ENCODE results near the gene CUL4A.
"Not testable (repeated sequence)": the region's sequence is repeated elsewhere in the genome, so short reads cannot be mapped to it uniquely, and the experiment has no call there.

Gene CUL4A

GRCh38 chr13:113258321-113259054, 49.1 kb downstream of the CUL4A start:
- H3K27ac ChIP-seq = no peak overlapping the region
- no peak for TF ChIP-seq ZFX (IDR thresholded peaks at IDR 0.05)
- TF ChIP-seq, protein P1, sequence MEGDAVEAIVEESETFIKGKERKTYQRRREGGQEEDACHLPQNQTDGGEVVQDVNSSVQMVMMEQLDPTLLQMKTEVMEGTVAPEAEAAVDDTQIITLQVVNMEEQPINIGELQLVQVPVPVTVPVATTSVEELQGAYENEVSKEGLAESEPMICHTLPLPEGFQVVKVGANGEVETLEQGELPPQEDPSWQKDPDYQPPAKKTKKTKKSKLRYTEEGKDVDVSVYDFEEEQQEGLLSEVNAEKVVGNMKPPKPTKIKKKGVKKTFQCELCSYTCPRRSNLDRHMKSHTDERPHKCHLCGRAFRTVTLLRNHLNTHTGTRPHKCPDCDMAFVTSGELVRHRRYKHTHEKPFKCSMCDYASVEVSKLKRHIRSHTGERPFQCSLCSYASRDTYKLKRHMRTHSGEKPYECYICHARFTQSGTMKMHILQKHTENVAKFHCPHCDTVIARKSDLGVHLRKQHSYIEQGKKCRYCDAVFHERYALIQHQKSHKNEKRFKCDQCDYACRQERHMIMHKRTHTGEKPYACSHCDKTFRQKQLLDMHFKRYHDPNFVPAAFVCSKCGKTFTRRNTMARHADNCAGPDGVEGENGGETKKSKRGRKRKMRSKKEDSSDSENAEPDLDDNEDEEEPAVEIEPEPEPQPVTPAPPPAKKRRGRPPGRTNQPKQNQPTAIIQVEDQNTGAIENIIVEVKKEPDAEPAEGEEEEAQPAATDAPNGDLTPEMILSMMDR (conservative IDR thresholded peaks at IDR 0.05) = no peak

- no peak for TF ChIP-seq ZFX (IDR thresholded peaks at IDR 0.05)
- TF ChIP-seq, protein P1 (conservative IDR thresholded peaks at IDR 0.05) = no peak
- no peak overlapping the region for H3K27ac ChIP-seq
Measured at GRCh38 chr13:113260996-113261395, 51.6 kb downstream of the CUL4A start.

- H3K27ac ChIP-seq = not testable (repeated sequence)
Measured at GRCh38 chr13:113263016-113263415, 53.6 kb downstream of the CUL4A start.

GRCh38 chr13:113267642-113268405, 58.4 kb downstream of the CUL4A start:
- H3K27ac ChIP-seq = no peak overlapping the region
- no peak for TF ChIP-seq ZFX (IDR thresholded peaks at IDR 0.05)
- TF ChIP-seq, protein P1 (conservative IDR thresholded peaks at IDR 0.05) = no peak

GRCh38 chr13:113272031-113272430, 62.6 kb downstream of the CUL4A start:
- TF ChIP-seq, protein P1 (conservative IDR thresholded peaks at IDR 0.05) = no peak
- TF ChIP-seq ZFX (IDR thresholded peaks at IDR 0.05) = no peak
- H3K27ac ChIP-seq = no peak overlapping the region

DNA sequence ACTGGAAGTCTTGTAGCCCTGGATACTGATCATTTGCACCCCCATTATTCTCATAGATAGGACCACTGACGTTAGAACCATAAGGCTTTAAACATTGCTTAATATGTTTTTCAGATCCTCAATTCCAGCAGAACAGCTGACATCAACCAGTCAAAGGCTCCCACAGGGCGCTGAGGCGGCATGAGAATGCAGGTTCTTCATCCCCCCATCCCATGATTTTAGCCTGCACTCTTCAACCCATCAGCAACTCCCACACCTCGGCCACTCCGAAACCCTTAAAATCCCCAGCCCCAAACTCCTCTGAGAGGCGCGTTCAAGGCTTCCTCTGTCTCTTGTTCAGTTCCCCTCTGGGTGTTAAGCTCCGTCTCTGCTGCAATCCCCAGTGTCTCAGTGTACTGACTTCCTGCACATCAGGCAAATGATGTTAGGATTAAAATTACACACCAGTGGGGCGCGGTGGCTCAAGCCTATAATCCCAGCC, 63.3 kb downstream of the CUL4A start:
- H3K27ac ChIP-seq = no peak overlapping the region

GRCh38 chr13:113273321-113273720, 63.9 kb downstream of the CUL4A start:
- H3K27ac ChIP-seq = no peak overlapping the region
- TF ChIP-seq, protein P1 (conservative IDR thresholded peaks at IDR 0.05) = no peak
- TF ChIP-seq ZFX (IDR thresholded peaks at IDR 0.05) = no peak

More for the DNA sequence above, 63.3 kb downstream of the CUL4A start:
- TF ChIP-seq, protein P1 (conservative IDR thresholded peaks at IDR 0.05) = no peak
- no peak for TF ChIP-seq ZFX (IDR thresholded peaks at IDR 0.05)
